Natural killer cell (primary cell): ENCODE measurements around the gene RASL10B. TPM values are rescaled to one million over a fixed set of nuclear protein-coding genes. Genes with fewer than 3 reads are reported as not detected.

Experiments used
- ATAC-seq, 3 donors: fragments of 150-1000 bp in 2 of 3; fragments of 200-7000 bp in 1 of 3; cut with Tn5 transposase; 1 replicate in 1 of 3; 2 replicates in 2 of 3; pipeline ENCODE4 v1.10.0; 2021; ENCODE audit warnings: mild to moderate bottlenecking in 2 of 3, moderate library complexity in 2 of 3
- DNase-seq, 2 donors: peaks; one replicate each; pipeline versions ENCODE4 v3.0.0 to v3.0.0-alpha.2; 2013 to 2021; ENCODE audit warnings: mixed read lengths in 1 of 2
- H3K27ac ChIP-seq: one replicate; pipeline ENCODE4 v1.5.1; 2013; ENCODE audit warnings: mild to moderate bottlenecking, low read length
- H3K27me3 ChIP-seq: one replicate; pipeline ENCODE4 v1.6.1; 2013; ENCODE audit warnings: low read length; ENCODE audit not compliant: control insufficient read depth, insufficient read depth
- H3K36me3 ChIP-seq: one replicate; pipeline ENCODE4 v1.6.1; 2013; ENCODE audit warnings: low read length; ENCODE audit not compliant: control insufficient read depth, insufficient read depth
- H3K4me1 ChIP-seq: one replicate; pipeline ENCODE4 v1.6.1; 2013; ENCODE audit warnings: low read length; ENCODE audit not compliant: control insufficient read depth, insufficient read depth
- H3K4me3 ChIP-seq: one replicate; pipeline ENCODE4 v1.5.1; 2013; ENCODE audit warnings: low read length
- H3K9me3 ChIP-seq: one replicate; pipeline ENCODE4 v1.6.1; 2013; ENCODE audit warnings: low read length; ENCODE audit not compliant: control insufficient read depth, insufficient read depth
- H3K27ac Mint-ChIP-seq, 2 donors: one replicate each; pipeline ENCODE4 v1.8.0; 2022; ENCODE audit warnings: mild to moderate bottlenecking in 2 of 2, mixed read lengths in 2 of 2, moderate library complexity in 1 of 2
- H3K27me3 Mint-ChIP-seq, 2 donors: one replicate each; pipeline ENCODE4 v1.8.0; 2022; ENCODE audit warnings: low read depth in 2 of 2, mixed read lengths in 2 of 2
- H3K36me3 Mint-ChIP-seq: one replicate; pipeline ENCODE4 v1.8.0; 2022; ENCODE audit warnings: mixed read lengths
- H3K4me1 Mint-ChIP-seq, 2 donors: one replicate each; pipeline ENCODE4 v1.8.0; 2022; ENCODE audit warnings: mixed read lengths in 2 of 2
- H3K4me3 Mint-ChIP-seq: one replicate; pipeline ENCODE4 v1.8.0; 2022; ENCODE audit warnings: mild to moderate bottlenecking, moderate library complexity, mixed read lengths
- H3K9me3 Mint-ChIP-seq, 2 donors: one replicate each; pipeline ENCODE4 v1.8.0; 2022; ENCODE audit warnings: mixed read lengths in 2 of 2
- CTCF ChIP-seq: fragments of 200-600 bp; IDR thresholded peaks from one replicate; pipeline ENCODE4 v1.8.0; 2022; ENCODE audit warnings: antibody characterized with exemption
- WGBS: methylation state at CpG from one replicate; pipeline ENCODE4 v1.1.7; 2013; ENCODE audit warnings: missing lambda C conversion rate; ENCODE audit not compliant: insufficient coverage; 5-methylcytosine and 5-hydroxymethylcytosine counted together
- intact Hi-C: fragments of 100-400 bp; cut with micrococcal nuclease; formaldehyde crosslinking; loops from one replicate; pipeline ENCODE4 v1.14.2; 2022
- total RNA-seq, 4 donors: library from RNA; stranded (reverse); fragments of 120-200 nt in 1 of 4; gene quantifications; one replicate each; pipeline versions ENCODE4 v1.2.3 to v1.2.4, GENCODE V29; 2013 to 2022

The RASL10B gene
- total RNA-seq, 3 donors from 2014 or later (not counting 1 experiment from before 2014, with no cell fraction given), result 0.07 TPM; not detected in 2

- no peak for TF ChIP-seq CTCF
- intact Hi-C loops, result no loop called here
- peaks cover 10 to 12% of the 10 kb centered on the region in 2 donors for H3K4me1 Mint-ChIP-seq
- no peaks in the 10 kb centered on the region for H3K27me3 Mint-ChIP-seq
- peaks cover 44% of the 10 kb centered on the region for H3K36me3 ChIP-seq
- WGBS, result 96% methylated on average over 5 of the region's 5 CpGs
- peaks cover 32% of the 10 kb centered on the region for H3K36me3 Mint-ChIP-seq
- no peak overlapping the region for H3K27ac ChIP-seq
- H3K9me3 Mint-ChIP-seq, result no peaks in the 10 kb centered on the region
- H3K27ac Mint-ChIP-seq, result no peak overlapping the region
- H3K4me3 ChIP-seq, result no peak overlapping the region
- no peak for ATAC-seq
- peaks cover 13% of the 10 kb centered on the region for H3K4me1 ChIP-seq
- no peaks in the 10 kb centered on the region for H3K9me3 ChIP-seq
- DNase-seq, result no peak
- H3K27me3 ChIP-seq, result no peaks in the 10 kb centered on the region
- H3K4me3 Mint-ChIP-seq, result no peak overlapping the region
Measured at GRCh38 chr17:35726953-35727460, 4.4 kb upstream of the RASL10B start.

GRCh38 chr17:35727635-35728034, 3.8 kb upstream of the RASL10B start:
- WGBS, result 96% methylated on average over 5 of the region's 5 CpGs
- Histone ChIP-seq H3K27ac (no peak overlapping the region), H3K36me3 (peaks cover 44% of the 10 kb centered on the region), H3K27me3 (no peaks in the 10 kb centered on the region), H3K4me3 (no peak overlapping the region), H3K4me1 (peaks cover 16% of the 10 kb centered on the region), H3K9me3 (no peaks in the 10 kb centered on the region)
- Mint-ChIP-seq H3K9me3 (no peaks in the 10 kb centered on the region), H3K4me1 (peaks cover 10 to 12% of the 10 kb centered on the region in 2 donors), H3K27ac (no peak overlapping the region), H3K27me3 (no peaks in the 10 kb centered on the region), H3K4me3 (no peak overlapping the region), H3K36me3 (peaks cover 32% of the 10 kb centered on the region)
- intact Hi-C loops, result no loop called here
- TF ChIP-seq CTCF, result no peak
- DNase-seq (no peak), ATAC-seq (no peak)

GRCh38 chr17:35728551-35728950, 2.9 kb upstream of the RASL10B start:
- H3K36me3 ChIP-seq, result peaks cover 35% of the 10 kb centered on the region

More at GRCh38 chr17:35728551-35728950, 2.9 kb upstream of the RASL10B start:
- Histone ChIP-seq H3K4me3 (no peak overlapping the region), H3K27ac (no peak overlapping the region), H3K27me3 (no peaks in the 10 kb centered on the region), H3K9me3 (no peaks in the 10 kb centered on the region), H3K4me1 (peaks cover 16% of the 10 kb centered on the region)
- H3K27ac Mint-ChIP-seq, result no peak overlapping the region
- DNase-seq (no peak), ATAC-seq (no peak)
- no peak overlapping the region for H3K4me3 Mint-ChIP-seq
- TF ChIP-seq CTCF, result no peak
- H3K4me1 Mint-ChIP-seq, result peaks cover 10 to 12% of the 10 kb centered on the region in 2 donors
- no peaks in the 10 kb centered on the region for H3K9me3 Mint-ChIP-seq
- H3K36me3 Mint-ChIP-seq, result peaks cover 29% of the 10 kb centered on the region
- H3K27me3 Mint-ChIP-seq, result no peaks in the 10 kb centered on the region
- intact Hi-C loops, result no loop called here
- WGBS, result 98% methylated on average over 3 of the region's 3 CpGs
